ENCODE data around the gene YWHAH. TPM values are rescaled to one million over a fixed set of nuclear protein-coding genes. Genes with fewer than 3 reads are reported as not detected.

The YWHAH gene
- total RNA-seq, 1 donor from 2014 or later = 67.5 TPM

Other genes starting within 250 kb of the YWHAH start
- 17.8 TPM for gene PRR14L, start 194.4 kb upstream of the YWHAH start, total RNA-seq
- gene DEPDC5, start 190.5 kb upstream of the YWHAH start, total RNA-seq = 10.8 TPM
- 215 TPM for gene SLC5A1, start 98.7 kb downstream of the YWHAH start, total RNA-seq
- not detected for gene C22orf42, start 214.8 kb downstream of the YWHAH start, total RNA-seq

Data from Right ventricle myocardium superior (tissue), 1 donor.